Activated CD4-positive, alpha-beta T cell treated with anti-CD3 and anti-CD28 coated beads, Interleukin-2, amount 10 ng/mL, durations not matched to agents 24 days and 14 days (primary cell): ENCODE data around the gene ITLN1. TPM values are rescaled to one million over a fixed set of nuclear protein-coding genes. Genes with fewer than 3 reads are reported as not detected.
"Not testable (repeated sequence)": the region's sequence is repeated elsewhere in the genome, so short reads cannot be mapped to it uniquely, and the experiment has no call there.

Experiments
- DNase-seq: peaks from one replicate; pipeline ENCODE4 v3.0.0; 2022
- H3K27ac Mint-ChIP-seq: one replicate; pipeline ENCODE4 v1.8.0; 2022; ENCODE audit warnings: mild to moderate bottlenecking, mixed read lengths
- H3K27me3 Mint-ChIP-seq: one replicate; pipeline ENCODE4 v1.8.0; 2022; ENCODE audit warnings: mixed read lengths
- H3K36me3 Mint-ChIP-seq: one replicate; pipeline ENCODE4 v1.8.0; 2022; ENCODE audit warnings: low read depth, mild to moderate bottlenecking, mixed read lengths
- H3K4me1 Mint-ChIP-seq: one replicate; pipeline ENCODE4 v1.8.0; 2021; ENCODE audit warnings: mixed read lengths
- H3K4me3 Mint-ChIP-seq: one replicate; pipeline ENCODE4 v1.8.0; 2022; ENCODE audit warnings: mild to moderate bottlenecking, moderate library complexity, mixed read lengths
- H3K9me3 Mint-ChIP-seq: one replicate; pipeline ENCODE4 v1.8.0; 2021; ENCODE audit warnings: mixed read lengths
- intact Hi-C: fragments of 100-400 bp; cut with micrococcal nuclease; formaldehyde crosslinking; loops from one replicate; pipeline ENCODE4 v1.15.1; 2023
- total RNA-seq: library from RNA; stranded (reverse); gene quantifications from 2 replicates; pipeline ENCODE4 v1.2.3, GENCODE V29; 2022

The ITLN1 gene
- total RNA-seq, 1 donor from 2014 or later = not detected

DNA sequence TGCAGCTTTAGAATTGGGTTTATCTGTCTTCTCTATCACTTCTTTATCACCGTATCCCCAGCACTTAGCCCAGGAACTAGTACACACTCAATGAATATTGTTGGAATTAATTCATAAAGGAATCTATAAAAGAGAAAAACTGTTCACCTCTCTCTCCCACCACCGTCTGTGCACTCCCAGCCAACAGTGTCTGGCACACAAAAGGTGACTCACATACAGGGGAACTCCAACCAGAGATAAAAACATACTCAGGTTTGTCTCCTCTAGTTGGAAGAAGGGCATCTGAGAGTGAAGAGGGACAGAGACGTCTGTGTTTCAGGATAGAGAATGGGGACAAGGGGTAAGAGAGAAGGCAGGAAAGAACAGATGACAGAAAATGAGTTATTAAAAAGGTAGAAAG lies 10.0 kb downstream of the ITLN1 start:
- DNase-seq = no peak
- H3K9me3 Mint-ChIP-seq = no peaks in the 10 kb centered on the region
- H3K4me3 Mint-ChIP-seq = no peak overlapping the region
- H3K36me3 Mint-ChIP-seq = no peaks in the 10 kb centered on the region
- peaks cover 15% of the 10 kb centered on the region for H3K4me1 Mint-ChIP-seq
- intact Hi-C loops = loop anchor here (1.0 to 5.0 kb wide), 3 partner anchors 13 to 193 kb away; partner anchors contain the start of gene CD244
- H3K27me3 Mint-ChIP-seq = peaks cover 11% of the 10 kb centered on the region
- no peak overlapping the region for H3K27ac Mint-ChIP-seq

DNA sequence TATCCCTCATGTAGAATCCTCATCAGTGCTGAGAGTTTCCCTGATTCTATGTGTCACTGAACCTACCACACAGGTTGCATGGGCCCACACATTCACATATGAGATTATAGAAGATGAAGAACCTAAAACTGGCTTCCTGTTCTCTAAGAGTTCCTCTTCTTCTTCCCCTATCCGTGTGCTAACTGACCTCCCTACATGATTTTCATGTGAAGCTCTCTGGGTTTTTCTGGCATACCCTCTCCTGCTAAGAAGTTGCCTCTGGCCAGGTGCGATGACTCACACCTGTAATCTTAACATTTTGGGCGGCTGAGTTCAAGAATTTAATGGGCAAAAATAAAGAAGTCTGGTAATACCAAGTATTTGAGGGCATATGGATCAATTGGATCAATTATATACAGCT lies 16.8 kb downstream of the ITLN1 start:
- no peaks in the 10 kb centered on the region for H3K36me3 Mint-ChIP-seq
- no peak for DNase-seq
- H3K27ac Mint-ChIP-seq = no peak overlapping the region
- H3K9me3 Mint-ChIP-seq = no peaks in the 10 kb centered on the region
- intact Hi-C loops = no loop called here
- peaks cover 7% of the 10 kb centered on the region for H3K4me1 Mint-ChIP-seq
- peaks cover 10% of the 10 kb centered on the region for H3K27me3 Mint-ChIP-seq
- no peak overlapping the region for H3K4me3 Mint-ChIP-seq

DNA sequence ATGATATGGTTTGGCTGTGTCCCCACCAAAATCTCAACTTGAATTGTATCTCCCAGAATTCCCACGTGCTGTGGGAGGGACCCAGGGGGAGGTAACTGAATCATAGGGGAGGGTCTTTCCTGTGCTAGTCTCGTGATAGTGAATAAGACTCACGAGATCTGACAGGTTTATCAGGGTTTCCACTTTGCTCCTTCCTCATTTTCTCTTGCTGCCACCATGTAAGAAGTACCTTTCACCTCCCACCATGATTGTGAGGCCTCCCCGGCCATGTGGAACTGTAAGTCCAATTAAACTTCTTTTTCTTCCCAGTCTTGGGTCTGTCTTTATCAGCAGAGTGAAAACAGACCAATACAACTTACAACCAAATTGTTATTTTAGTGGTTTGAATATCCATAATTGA lies 17.3 kb downstream of the ITLN1 start:
- Mint-ChIP-seq H3K4me1 (peaks cover 12% of the 10 kb centered on the region), H3K27me3 (peaks cover 10% of the 10 kb centered on the region)
- H3K27ac Mint-ChIP-seq, H3K4me3 Mint-ChIP-seq, DNase-seq, H3K36me3 Mint-ChIP-seq, intact Hi-C loops, H3K9me3 Mint-ChIP-seq: not testable (repeated sequence)

DNA sequence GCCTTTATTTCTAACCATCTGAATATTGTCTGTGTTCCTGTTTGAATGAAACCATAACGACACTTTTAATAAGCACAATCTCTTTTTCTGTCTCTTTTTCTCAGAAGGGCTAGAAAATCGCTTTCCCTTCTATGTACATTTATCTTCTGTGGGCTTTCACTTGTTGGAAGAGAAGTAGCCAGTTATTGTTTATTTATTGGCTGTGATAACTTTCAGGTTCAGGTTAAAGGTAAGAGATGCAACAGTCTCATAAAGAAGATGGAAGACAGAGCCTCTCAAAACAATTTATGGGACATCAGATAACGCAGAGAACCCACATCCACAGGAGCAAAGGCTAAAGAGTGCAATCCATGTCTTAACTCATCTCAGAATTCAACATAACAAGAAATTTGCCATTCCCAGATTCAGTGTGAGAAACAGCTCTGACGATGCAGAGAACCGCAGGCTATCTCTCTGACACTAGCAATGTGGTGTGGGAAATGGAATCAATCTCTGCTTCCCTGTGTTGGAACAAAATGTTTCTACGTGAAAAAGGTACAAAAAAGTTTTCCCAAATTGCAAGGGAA lies 18.2 kb downstream of the ITLN1 start:
- intact Hi-C loops = no loop called here
- H3K9me3 Mint-ChIP-seq = no peaks in the 10 kb centered on the region
- H3K4me3 Mint-ChIP-seq = no peak overlapping the region

DNA sequence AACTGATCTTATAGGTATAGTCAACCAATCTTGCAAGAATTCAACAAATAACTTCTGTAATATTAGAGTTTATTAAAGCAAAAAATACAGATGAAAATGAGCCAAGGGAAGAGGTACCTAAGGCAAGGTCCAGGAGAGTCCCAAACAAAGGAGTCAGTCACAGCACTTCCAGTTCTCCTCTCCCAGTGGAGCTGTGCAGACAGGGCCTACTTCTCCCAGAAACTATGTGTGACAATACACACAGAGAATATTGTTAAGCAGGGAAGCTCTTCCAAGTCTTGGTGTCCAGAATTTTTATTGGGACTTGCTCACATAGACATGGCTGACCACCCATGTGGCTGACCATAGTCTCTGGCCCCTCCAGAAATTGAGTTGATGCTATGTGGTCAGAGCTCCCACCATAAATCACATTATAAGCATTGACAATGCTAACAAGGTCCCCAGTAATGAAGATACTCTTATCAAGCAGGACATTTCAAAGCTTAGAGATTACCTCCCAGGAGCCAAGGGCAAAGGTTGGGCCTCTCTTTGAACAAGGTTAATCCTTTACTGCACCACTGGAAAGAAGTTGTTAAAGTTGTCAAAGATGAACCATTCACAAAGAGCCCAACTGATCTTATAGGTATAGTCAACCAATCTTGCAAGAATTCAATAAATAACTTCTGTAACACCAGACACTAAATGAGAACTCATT lies 18.8 kb downstream of the ITLN1 start:
- Mint-ChIP-seq H3K36me3 (no peaks in the 10 kb centered on the region), H3K4me1 (peaks cover 24% of the 10 kb centered on the region), H3K9me3 (no peaks in the 10 kb centered on the region), H3K27ac (no peak overlapping the region), H3K4me3 (no peak overlapping the region), H3K27me3 (peaks cover 6% of the 10 kb centered on the region)
- DNase-seq = no peak
- intact Hi-C loops = no loop called here

More for the DNA sequence above, 18.2 kb downstream of the ITLN1 start:
- Mint-ChIP-seq H3K27me3 (peaks cover 10% of the 10 kb centered on the region), H3K36me3 (no peaks in the 10 kb centered on the region), H3K27ac (no peak overlapping the region), H3K4me1 (peaks cover 20% of the 10 kb centered on the region)
- no peak for DNase-seq

DNA sequence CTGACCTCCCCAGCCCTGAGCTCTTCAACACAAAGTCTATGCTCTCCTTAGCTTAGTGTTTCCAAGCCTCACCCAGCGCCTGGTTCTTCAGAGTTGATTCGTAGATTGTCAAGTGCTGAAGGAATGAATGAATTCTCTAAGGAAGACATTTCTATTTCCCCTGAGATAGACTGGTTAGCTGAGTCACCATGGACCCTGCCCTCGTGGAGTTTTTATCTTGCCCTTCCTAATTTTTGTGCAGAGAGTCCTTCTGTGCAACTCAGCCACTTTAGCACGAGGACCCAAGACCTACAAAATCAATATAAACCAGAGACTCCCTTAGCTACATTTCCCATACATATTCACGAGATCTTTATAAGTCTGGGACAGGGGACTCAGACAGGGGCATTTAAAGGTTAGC lies 19.6 kb downstream of the ITLN1 start:
- intact Hi-C loops = no loop called here
- peaks cover 24% of the 10 kb centered on the region for H3K4me1 Mint-ChIP-seq
- no peaks in the 10 kb centered on the region for H3K9me3 Mint-ChIP-seq
- H3K27me3 Mint-ChIP-seq = peaks cover 6% of the 10 kb centered on the region
- no peaks in the 10 kb centered on the region for H3K36me3 Mint-ChIP-seq
- H3K27ac Mint-ChIP-seq = no peak overlapping the region
- DNase-seq = no peak
- no peak overlapping the region for H3K4me3 Mint-ChIP-seq

DNA sequence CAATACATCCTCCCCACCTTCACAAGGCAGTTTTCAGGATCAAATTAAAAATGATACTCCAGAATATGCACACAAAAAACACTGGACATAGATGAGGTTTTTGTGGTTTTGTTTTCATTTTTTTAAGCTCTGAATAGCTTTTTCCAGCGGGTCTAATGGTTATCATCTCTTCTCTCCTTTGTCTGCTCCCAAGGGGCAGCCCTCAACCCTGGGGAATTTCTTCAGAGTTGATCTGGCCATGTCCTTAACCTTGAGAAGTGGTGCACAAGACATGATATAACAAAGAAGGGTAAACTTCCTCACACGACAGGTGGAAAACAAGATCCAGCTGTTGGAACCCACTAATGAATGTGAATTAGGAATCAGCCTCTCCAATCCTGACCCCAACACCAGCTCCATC lies 20.8 kb downstream of the ITLN1 start:
- intact Hi-C loops = no loop called here
- DNase-seq = no peak
- H3K4me3 Mint-ChIP-seq = no peak overlapping the region
- no peaks in the 10 kb centered on the region for H3K9me3 Mint-ChIP-seq
- H3K27me3 Mint-ChIP-seq = peaks cover 4% of the 10 kb centered on the region
- no peaks in the 10 kb centered on the region for H3K36me3 Mint-ChIP-seq
- no peak overlapping the region for H3K27ac Mint-ChIP-seq
- peaks cover 24% of the 10 kb centered on the region for H3K4me1 Mint-ChIP-seq

DNA sequence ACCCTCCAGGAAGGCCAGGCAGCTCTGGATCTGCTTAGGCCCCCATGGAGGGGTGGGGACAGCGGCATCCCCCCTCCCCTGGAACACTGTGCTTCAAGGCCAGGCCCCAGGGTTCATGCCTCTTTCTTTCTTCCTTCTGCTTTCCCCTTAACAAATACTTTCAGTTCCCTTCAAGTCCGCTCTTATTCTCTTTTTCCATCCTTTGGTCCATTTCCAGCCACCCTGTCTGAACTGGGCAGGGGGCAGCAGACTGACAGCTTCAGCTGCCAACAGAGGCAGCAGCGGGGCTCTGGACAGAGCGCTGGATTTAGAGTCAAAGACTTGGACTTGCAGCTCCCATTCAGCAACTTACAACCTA lies 21.2 kb downstream of the ITLN1 start:
- DNase-seq = no peak
- Mint-ChIP-seq H3K36me3 (no peaks in the 10 kb centered on the region), H3K27me3 (peaks cover 4% of the 10 kb centered on the region), H3K27ac (no peak overlapping the region), H3K9me3 (no peaks in the 10 kb centered on the region), H3K4me1 (peaks cover 24% of the 10 kb centered on the region), H3K4me3 (no peak overlapping the region)
- intact Hi-C loops = no loop called here

DNA sequence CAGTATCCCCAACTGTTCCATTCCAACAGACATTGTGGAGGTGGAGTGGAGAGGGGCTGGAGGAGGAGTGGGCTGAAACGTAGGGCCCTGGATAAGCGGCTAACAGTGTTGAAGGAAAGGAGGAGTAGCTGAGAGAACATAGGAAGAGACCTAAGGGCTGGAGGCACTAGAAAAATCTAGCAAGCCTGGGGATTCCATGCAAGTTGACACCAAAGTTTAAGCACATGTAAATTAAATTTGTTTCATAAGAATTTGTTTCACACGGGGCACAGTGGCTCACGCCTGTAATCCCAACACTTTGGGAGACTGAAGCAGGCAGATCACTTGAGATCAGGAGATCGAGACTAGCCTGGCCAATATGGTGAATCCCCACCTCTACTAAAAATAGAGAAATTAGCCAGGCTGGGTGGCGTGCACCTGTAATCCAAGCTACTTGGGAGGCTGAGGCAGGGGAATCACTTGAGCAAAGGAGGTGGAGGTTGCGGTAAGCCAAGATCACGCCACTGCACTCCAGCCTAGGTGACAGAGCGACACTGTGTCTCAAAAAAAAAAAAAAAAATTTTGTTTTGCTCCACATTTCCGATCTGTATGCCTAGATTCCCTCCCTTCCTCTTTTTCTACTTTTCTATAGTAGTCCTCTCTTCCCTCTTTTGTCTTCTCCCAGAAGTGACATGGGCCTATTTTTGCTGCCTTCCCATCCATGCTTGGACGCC lies 21.8 kb downstream of the ITLN1 start:
- intact Hi-C loops = no loop called here
- DNase-seq = no peak
- no peaks in the 10 kb centered on the region for H3K9me3 Mint-ChIP-seq
- no peak overlapping the region for H3K27ac Mint-ChIP-seq
- peak overlapping the region; percentile 24 for H3K4me3 Mint-ChIP-seq
- H3K27me3 Mint-ChIP-seq = peaks cover 4% of the 10 kb centered on the region
- H3K36me3 Mint-ChIP-seq = no peaks in the 10 kb centered on the region
- peaks cover 24% of the 10 kb centered on the region for H3K4me1 Mint-ChIP-seq

DNA sequence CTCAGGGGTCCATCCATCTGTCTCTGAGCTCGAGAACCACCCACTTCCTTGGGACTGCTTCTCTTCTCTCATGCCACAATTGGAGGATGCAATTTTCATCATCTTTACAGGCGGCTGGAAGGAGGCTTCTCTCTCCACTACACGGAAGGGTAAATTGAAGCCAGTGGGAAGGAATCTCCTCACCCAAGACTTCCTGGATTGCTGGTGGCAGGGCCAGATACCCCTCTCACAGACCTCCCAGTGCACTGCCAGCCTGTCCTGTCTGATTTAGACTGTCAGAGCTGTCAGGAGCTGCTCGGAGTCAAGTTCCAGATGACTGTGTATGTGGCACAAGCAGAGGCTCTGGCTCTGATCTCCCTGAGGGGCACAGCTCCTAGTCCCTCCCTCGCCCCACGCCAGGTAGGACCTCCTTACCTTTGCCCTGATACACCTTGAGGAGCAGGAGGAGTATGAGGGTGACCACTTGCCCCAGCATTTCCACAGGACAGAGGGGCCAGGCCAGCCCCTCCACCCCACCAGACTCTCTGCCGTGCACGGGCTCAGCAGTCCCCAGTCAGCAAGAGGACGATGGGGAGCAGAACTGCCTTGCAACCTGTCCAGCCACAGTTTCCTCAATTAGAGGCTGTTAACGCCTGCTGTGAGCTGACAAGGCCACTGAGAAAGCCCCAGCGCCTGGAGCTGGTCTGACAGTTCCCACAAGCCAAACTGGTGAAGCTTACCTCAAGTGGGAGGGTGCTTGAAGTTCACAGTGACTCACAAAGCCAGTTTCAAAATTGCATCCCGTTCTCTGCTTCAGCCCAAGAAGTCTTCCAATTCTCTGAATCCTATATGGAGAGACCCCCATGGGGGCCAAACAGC lies 22.5 kb downstream of the ITLN1 start, which contains the start of gene CD244:
CD244 (minus strand) TSS at position 685 of the 858 bp plus-strand sequence; CDS start at position 475, 210 bp downstream.
- peak; percentile 81 for DNase-seq
- H3K27me3 Mint-ChIP-seq = peaks cover 2% of the 10 kb centered on the region
- intact Hi-C loops = loop anchor here (1.0 kb wide), 2 partner anchors 13 to 24 kb away; no protein-coding TSS in a partner anchor
- peaks cover 22% of the 10 kb centered on the region for H3K4me1 Mint-ChIP-seq
- peak within 1 kb of the TSS; percentile 24 for H3K4me3 Mint-ChIP-seq
- peak within 1 kb of the TSS; percentile 65 for H3K27ac Mint-ChIP-seq
- no peaks in the 10 kb centered on the region for H3K9me3 Mint-ChIP-seq
- H3K36me3 Mint-ChIP-seq = no peaks in the 10 kb centered on the region

DNA sequence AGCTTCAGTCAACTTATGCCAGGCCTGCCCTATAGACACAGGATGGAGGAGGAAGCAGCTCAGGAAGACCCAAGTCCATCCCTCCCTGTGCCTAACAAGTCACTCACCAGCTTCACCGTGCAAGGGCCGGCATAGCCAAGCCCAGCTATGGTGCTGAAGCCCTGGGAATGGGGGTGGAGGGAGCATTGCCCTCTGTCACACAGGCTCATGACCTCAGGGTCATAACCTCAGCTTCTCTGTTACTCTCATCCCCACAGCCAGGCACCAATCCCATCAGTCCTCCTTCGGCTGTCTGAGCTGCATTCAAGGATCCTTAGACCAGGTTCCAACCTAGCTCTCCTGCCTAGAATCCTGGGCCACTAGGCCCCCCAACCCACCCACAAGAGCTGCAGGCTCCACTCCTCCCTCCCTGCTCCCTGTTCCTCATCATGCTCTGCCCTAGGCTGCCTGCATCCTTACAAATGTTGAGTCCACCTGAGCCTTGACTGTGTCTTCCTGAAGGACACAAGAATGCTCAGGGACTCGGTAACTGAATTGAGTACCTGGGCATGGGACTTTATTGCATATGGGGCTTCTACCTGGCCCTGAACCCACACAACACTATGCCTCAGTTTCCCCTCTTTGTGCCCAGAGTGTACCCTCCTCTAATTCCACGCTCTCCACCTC lies 24.0 kb downstream of the ITLN1 start:
- no peaks in the 10 kb centered on the region for H3K27me3 Mint-ChIP-seq
- DNase-seq = no peak
- no peaks in the 10 kb centered on the region for H3K36me3 Mint-ChIP-seq
- no peak overlapping the region for H3K27ac Mint-ChIP-seq
- intact Hi-C loops = no loop called here
- H3K4me1 Mint-ChIP-seq = peaks cover 22% of the 10 kb centered on the region
- H3K4me3 Mint-ChIP-seq = no peak overlapping the region
- H3K9me3 Mint-ChIP-seq = no peaks in the 10 kb centered on the region

DNA sequence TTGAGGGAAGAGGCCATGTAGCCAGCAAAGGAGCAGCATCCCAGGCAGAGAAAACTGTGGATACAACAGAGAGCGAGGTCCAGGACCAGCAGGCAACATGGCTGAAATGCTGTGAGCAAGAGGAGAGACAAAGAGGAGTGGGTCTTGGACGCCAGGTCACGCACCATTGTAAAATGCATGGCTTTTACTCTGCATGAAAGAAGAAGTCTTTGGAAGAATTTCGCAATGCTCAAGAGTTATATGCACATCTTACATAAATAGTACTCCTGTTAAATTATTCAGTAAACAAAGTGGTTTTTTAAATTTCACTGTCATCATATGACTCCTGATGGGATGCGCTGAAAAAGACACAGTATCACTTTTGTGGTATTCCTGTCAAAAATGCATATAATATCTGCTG lies 25.8 kb downstream of the ITLN1 start:
- Mint-ChIP-seq H3K27me3 (no peaks in the 10 kb centered on the region), H3K36me3 (no peaks in the 10 kb centered on the region), H3K27ac (no peak overlapping the region), H3K4me3 (no peak overlapping the region), H3K4me1 (peaks cover 22% of the 10 kb centered on the region), H3K9me3 (no peaks in the 10 kb centered on the region)
- intact Hi-C loops = no loop called here
- DNase-seq = no peak

DNA sequence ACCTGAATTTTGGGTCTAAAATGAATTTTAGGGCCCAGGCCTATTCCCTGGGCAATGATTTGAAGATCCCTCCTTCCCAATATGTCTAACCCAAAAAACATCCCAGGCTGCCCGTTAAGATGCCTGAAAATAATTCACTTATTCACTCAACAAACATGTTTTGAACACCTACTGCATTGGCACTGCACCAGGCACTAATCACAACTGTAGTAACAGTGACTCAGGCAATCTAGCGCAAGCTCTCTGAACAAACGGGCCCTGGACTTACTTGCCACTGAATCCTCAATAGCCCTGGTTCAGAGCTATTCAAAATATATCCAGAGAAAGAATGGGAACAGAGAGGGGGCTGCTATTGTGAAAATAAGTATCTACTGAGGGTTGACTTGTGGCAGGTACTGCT lies 26.5 kb downstream of the ITLN1 start:
- Mint-ChIP-seq H3K27ac (no peak overlapping the region), H3K36me3 (no peaks in the 10 kb centered on the region), H3K4me3 (no peak overlapping the region), H3K27me3 (no peaks in the 10 kb centered on the region), H3K4me1 (peaks cover 17% of the 10 kb centered on the region), H3K9me3 (no peaks in the 10 kb centered on the region)
- intact Hi-C loops = no loop called here
- DNase-seq = no peak
